ENCODE measurements around the gene TSPAN11.

TSPAN11 gene

GRCh38 chr12:30927222-30927611 is 669 bp downstream of the TSPAN11 start:
- no peaks in the 10 kb centered on the region for H3K27me3 ChIP-seq (ENCODE audit: low read depth)
- H3K36me3 ChIP-seq (replicated peaks) = no peaks in the 10 kb centered on the region
- in situ Hi-C loops (cut with MboI; ENCODE audit: low sequenced_read_pairs) = no loop called here
- peak overlapping the region; percentile 30; the same call in 1 of the 2 replicates for H3K4me3 ChIP-seq
- H3K9me3 ChIP-seq = no peaks in the 10 kb centered on the region
- no peak for DNase-seq (ENCODE audit: low spot score in 2 of 2)
- peaks cover 11% of the 10 kb centered on the region for H3K4me1 ChIP-seq

GRCh38 chr12:30928356-30929244 is 2.1 kb downstream of the TSPAN11 start:
- in situ Hi-C loops (cut with MboI; ENCODE audit: low sequenced_read_pairs) = no loop called here
- Histone ChIP-seq H3K4me3 (no peak overlapping the region), H3K9me3 (no peaks in the 10 kb centered on the region), H3K36me3 (replicated peaks) (no peaks in the 10 kb centered on the region), H3K4me1 (peaks cover 11% of the 10 kb centered on the region), H3K27me3 (ENCODE audit: low read depth) (no peaks in the 10 kb centered on the region)
- no peak for DNase-seq (ENCODE audit: low spot score in 2 of 2)

- in situ Hi-C loops (cut with MboI; ENCODE audit: low sequenced_read_pairs) = no loop called here
- DNase-seq (ENCODE audit: low spot score in 2 of 2) = no peak
- H3K27me3 ChIP-seq (ENCODE audit: low read depth) = no peaks in the 10 kb centered on the region
- no peak overlapping the region for H3K4me3 ChIP-seq
- no peaks in the 10 kb centered on the region for H3K36me3 ChIP-seq (replicated peaks)
- no peaks in the 10 kb centered on the region for H3K9me3 ChIP-seq
- H3K4me1 ChIP-seq = peaks cover 11% of the 10 kb centered on the region
Measured at GRCh38 chr12:30930238-30930637, 3.7 kb downstream of the TSPAN11 start.

GRCh38 chr12:30930641-30931040 is 4.1 kb downstream of the TSPAN11 start:
- DNase-seq (ENCODE audit: low spot score in 2 of 2) = no peak
- Histone ChIP-seq H3K27me3 (ENCODE audit: low read depth) (no peaks in the 10 kb centered on the region), H3K9me3 (no peaks in the 10 kb centered on the region), H3K4me1 (peaks cover 11% of the 10 kb centered on the region), H3K36me3 (replicated peaks) (no peaks in the 10 kb centered on the region), H3K4me3 (no peak overlapping the region)
- in situ Hi-C loops (cut with MboI; ENCODE audit: low sequenced_read_pairs) = no loop called here

- Histone ChIP-seq H3K9me3 (no peaks in the 10 kb centered on the region), H3K4me1 (no peaks in the 10 kb centered on the region), H3K4me3 (no peak overlapping the region), H3K36me3 (replicated peaks) (no peaks in the 10 kb centered on the region), H3K27me3 (ENCODE audit: low read depth) (no peaks in the 10 kb centered on the region)
- in situ Hi-C loops (cut with MboI; ENCODE audit: low sequenced_read_pairs) = no loop called here
- DNase-seq (ENCODE audit: low spot score in 2 of 2) = no peak
Measured at GRCh38 chr12:30932881-30933280, 6.3 kb downstream of the TSPAN11 start.

GRCh38 chr12:30934811-30935210 is 8.3 kb downstream of the TSPAN11 start:
- Histone ChIP-seq H3K4me3 (no peak overlapping the region), H3K9me3 (no peaks in the 10 kb centered on the region), H3K27me3 (ENCODE audit: low read depth) (no peaks in the 10 kb centered on the region), H3K4me1 (no peaks in the 10 kb centered on the region), H3K36me3 (replicated peaks) (no peaks in the 10 kb centered on the region)
- no peak for DNase-seq (ENCODE audit: low spot score in 2 of 2)
- in situ Hi-C loops (cut with MboI; ENCODE audit: low sequenced_read_pairs) = no loop called here

- Histone ChIP-seq H3K27me3 (ENCODE audit: low read depth) (no peaks in the 10 kb centered on the region), H3K4me3 (no peak overlapping the region), H3K36me3 (replicated peaks) (no peaks in the 10 kb centered on the region), H3K4me1 (no peaks in the 10 kb centered on the region), H3K9me3 (no peaks in the 10 kb centered on the region)
- no peak for DNase-seq (ENCODE audit: low spot score in 2 of 2)
- in situ Hi-C loops (cut with MboI; ENCODE audit: low sequenced_read_pairs) = no loop called here
Measured at GRCh38 chr12:30936036-30936435, 9.5 kb downstream of the TSPAN11 start.

GRCh38 chr12:30939234-30939633 is 12.7 kb downstream of the TSPAN11 start:
- H3K4me3 ChIP-seq = no peak overlapping the region
- no peaks in the 10 kb centered on the region for H3K36me3 ChIP-seq (replicated peaks)
- H3K27me3 ChIP-seq (ENCODE audit: low read depth) = no peaks in the 10 kb centered on the region
- DNase-seq (ENCODE audit: low spot score in 2 of 2) = no peak
- no peaks in the 10 kb centered on the region for H3K4me1 ChIP-seq
- in situ Hi-C loops (cut with MboI; ENCODE audit: low sequenced_read_pairs) = no loop called here
- no peaks in the 10 kb centered on the region for H3K9me3 ChIP-seq

- H3K36me3 ChIP-seq (replicated peaks) = no peaks in the 10 kb centered on the region
- in situ Hi-C loops (cut with MboI; ENCODE audit: low sequenced_read_pairs) = no loop called here
- DNase-seq (ENCODE audit: low spot score in 2 of 2) = no peak
- H3K9me3 ChIP-seq = no peaks in the 10 kb centered on the region
- no peaks in the 10 kb centered on the region for H3K4me1 ChIP-seq
- H3K27me3 ChIP-seq (ENCODE audit: low read depth) = no peaks in the 10 kb centered on the region
- no peak overlapping the region for H3K4me3 ChIP-seq
Measured at GRCh38 chr12:30942486-30942885, 15.9 kb downstream of the TSPAN11 start.

GRCh38 chr12:30942936-30943335 is 16.4 kb downstream of the TSPAN11 start:
- in situ Hi-C loops (cut with MboI; ENCODE audit: low sequenced_read_pairs) = no loop called here
- DNase-seq (ENCODE audit: low spot score in 2 of 2) = no peak
- H3K9me3 ChIP-seq = no peaks in the 10 kb centered on the region
- H3K27me3 ChIP-seq (ENCODE audit: low read depth) = no peaks in the 10 kb centered on the region
- no peaks in the 10 kb centered on the region for H3K4me1 ChIP-seq
- no peak overlapping the region for H3K4me3 ChIP-seq
- no peaks in the 10 kb centered on the region for H3K36me3 ChIP-seq (replicated peaks)

GRCh38 chr12:30945443-30946164 is 19.1 kb downstream of the TSPAN11 start:
- DNase-seq (ENCODE audit: low spot score in 2 of 2) = no peak
- peaks cover 5% of the 10 kb centered on the region; the same call in 1 of the 2 replicates for H3K4me1 ChIP-seq
- H3K36me3 ChIP-seq (replicated peaks) = no peaks in the 10 kb centered on the region
- H3K9me3 ChIP-seq = no peaks in the 10 kb centered on the region
- in situ Hi-C loops (cut with MboI; ENCODE audit: low sequenced_read_pairs) = no loop called here
- H3K27me3 ChIP-seq (ENCODE audit: low read depth) = no peaks in the 10 kb centered on the region
- H3K4me3 ChIP-seq = no peak overlapping the region

- peak in 1 of 2 experiments; percentile 3 for DNase-seq (ENCODE audit: low spot score in 2 of 2)
- in situ Hi-C loops (cut with MboI; ENCODE audit: low sequenced_read_pairs) = no loop called here
Measured at GRCh38 chr12:30952015-30952414, 25.5 kb downstream of the TSPAN11 start.

GRCh38 chr12:30953257-30953656 is 26.7 kb downstream of the TSPAN11 start:
- no peak for DNase-seq (ENCODE audit: low spot score in 2 of 2)
- Histone ChIP-seq H3K4me3 (no peak overlapping the region), H3K9me3 (no peaks in the 10 kb centered on the region), H3K4me1 (peaks cover 5% of the 10 kb centered on the region; the same call in 1 of the 2 replicates), H3K36me3 (replicated peaks) (no peaks in the 10 kb centered on the region), H3K27me3 (ENCODE audit: low read depth) (no peaks in the 10 kb centered on the region)
- in situ Hi-C loops (cut with MboI; ENCODE audit: low sequenced_read_pairs) = no loop called here

More at GRCh38 chr12:30952015-30952414, 25.5 kb downstream of the TSPAN11 start:
- Histone ChIP-seq H3K4me3 (no peak overlapping the region), H3K36me3 (replicated peaks) (no peaks in the 10 kb centered on the region), H3K4me1 (peaks cover 5% of the 10 kb centered on the region; the same call in 1 of the 2 replicates), H3K27me3 (ENCODE audit: low read depth) (no peaks in the 10 kb centered on the region), H3K9me3 (no peaks in the 10 kb centered on the region)

All from HAP-1 (cell line).